Hepatic stellate cell (primary cell): Measurements from ENCODE around the gene NDUFA7.
"Not testable (repeated sequence)": the region's sequence is repeated elsewhere in the genome, so short reads cannot be mapped to it uniquely, and the experiment has no call there.

ENCODE experiments used
- DNase-seq: peaks from one replicate; pipeline ENCODE4 v3.0.0; 2011; ENCODE audit warnings: low spot score

The NDUFA7 gene

GRCh38 chr19:8319807-8320520 lies 1.2 kb downstream of the NDUFA7 start:
- DNase-seq: no peak

- DNase-seq: not testable (repeated sequence)
Measured at GRCh38 chr19:8318835-8319234, 2.3 kb downstream of the NDUFA7 start.

- DNase-seq: no peak
Measured at GRCh38 chr19:8316351-8317125, 4.6 kb downstream of the NDUFA7 start.

GRCh38 chr19:8314981-8315640 lies 6.1 kb downstream of the NDUFA7 start:
- not testable (repeated sequence) for DNase-seq

- DNase-seq: no peak
Measured at GRCh38 chr19:8311461-8312260, 9.5 kb downstream of the NDUFA7 start.

- DNase-seq: no peak
Measured at GRCh38 chr19:8310342-8311055, 10.7 kb downstream of the NDUFA7 start.

GRCh38 chr19:8308891-8309291 lies 12.3 kb downstream of the NDUFA7 start:
- DNase-seq: no peak

- DNase-seq: peak; percentile 98
Measured at GRCh38 chr19:8307965-8308866, 13.0 kb downstream of the NDUFA7 start, which contains the start of gene CD320. Gene CD320 (minus strand): TSS chr19:8308358. CDS start chr19:8308290, 68 bp downstream.

GRCh38 chr19:8307400-8307964 lies 13.7 kb downstream of the NDUFA7 start:
- no peak for DNase-seq

GRCh38 chr19:8306235-8307054 lies 14.7 kb downstream of the NDUFA7 start:
- DNase-seq: no peak

- no peak for DNase-seq
Measured at GRCh38 chr19:8305798-8306197, 15.4 kb downstream of the NDUFA7 start.

GRCh38 chr19:8304841-8305621 lies 16.1 kb downstream of the NDUFA7 start:
- no peak for DNase-seq

GRCh38 chr19:8302734-8303133 lies 18.4 kb downstream of the NDUFA7 start:
- DNase-seq: no peak

- no peak for DNase-seq
Measured at GRCh38 chr19:8302357-8302691, 18.9 kb downstream of the NDUFA7 start.

- not testable (repeated sequence) for DNase-seq
Measured at GRCh38 chr19:8291337-8291736, 29.8 kb downstream of the NDUFA7 start.

- not testable (repeated sequence) for DNase-seq
Measured at GRCh38 chr19:8276508-8276907, 44.7 kb downstream of the NDUFA7 start.

- DNase-seq: no peak
Measured at GRCh38 chr19:8269724-8270123, 51.5 kb downstream of the NDUFA7 start.

GRCh38 chr19:8265872-8266271 lies 55.3 kb downstream of the NDUFA7 start:
- no peak for DNase-seq
